ENCODE results near the gene TNRC18. TPM values are rescaled to one million over a fixed set of nuclear protein-coding genes. Genes with fewer than 3 reads are reported as not detected.

TNRC18 gene
- total and polyA plus RNA-seq, 2 of the 8 experiments (the other 6 are each of a cell fraction or from before 2014, with no cell fraction given), result 1.7 to 8.6 TPM

DNA sequence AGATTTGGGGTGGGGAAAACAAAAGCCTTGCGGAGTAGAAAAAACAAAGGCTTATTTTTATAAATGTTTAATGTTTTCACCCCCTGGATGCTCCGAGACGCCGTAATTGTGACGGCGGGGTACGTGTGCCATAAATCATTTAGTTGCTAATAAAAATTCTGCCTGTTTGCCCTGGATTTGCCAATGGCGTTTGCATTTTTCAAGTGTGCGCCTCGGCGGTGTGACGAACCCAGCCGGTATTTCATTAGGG is 2.5 kb upstream of the TNRC18 start:
- no peak overlapping the region for H2BK20ac ChIP-seq (ENCODE audit: low read length)
- peak overlapping the region; percentile 94 for H4K91ac ChIP-seq (replicated peaks; ENCODE audit: insufficient read length, low read length)
- 1% methylated on average over 13 of the region's 13 CpGs; no CpG with 5 or more reads in 1 of the 2 experiments for WGBS, 2 experiments (ENCODE audit: extremely low coverage in 1 of 2, insufficient coverage in 1 of 2, insufficient read length in 1 of 2, insufficient replicate concordance in 2 of 2, low coverage in 1 of 2, low lambda C conversion rate in 2 of 2, missing lambda C conversion rate in 1 of 2)
- H3K27ac ChIP-seq (ENCODE audit: low read depth, low read length), result no peak overlapping the region
- peaks cover 49% of the 10 kb centered on the region; the same call in 1 of the 2 replicates for H3K23me2 ChIP-seq (ENCODE audit: low read depth, low read length)
- peaks cover 3 to 5% of the 10 kb centered on the region in 2 experiments for H4K20me1 ChIP-seq (replicated peaks in 1 of 2; ENCODE audit: control insufficient read depth in 1 of 2, insufficient read depth in 2 of 2, low read length in 2 of 2)
- no peak overlapping the region for H3K23ac ChIP-seq (ENCODE audit: insufficient read length)
- H2BK12ac ChIP-seq (ENCODE audit: low read depth, low read length), result peak overlapping the region; percentile 87
- H3K4me2 ChIP-seq (ENCODE audit: insufficient read depth in 1 of 2, low read depth in 2 of 2, low read length in 2 of 2), result peak overlapping the region; percentile 93 to 99
- H3K4me1 ChIP-seq (replicated peaks in 1 of 4; ENCODE audit: control insufficient read depth in 3 of 4, insufficient read depth in 4 of 4, low read length in 3 of 4), result peaks cover 0 to 41% (median 19%) of the 10 kb centered on the region in 4 experiments; a peak in 6 of 7 replicates
- H3K27me3 ChIP-seq (replicated peaks in 1 of 4; ENCODE audit: control insufficient read depth in 3 of 4, extremely low read depth in 1 of 4, insufficient read depth in 3 of 4, low read length in 3 of 4), result peaks cover 30 to 77% (median 63%) of the 10 kb centered on the region in 4 experiments
- H2AK5ac ChIP-seq (ENCODE audit: low read depth, low read length), result no peak overlapping the region
- H3K14ac ChIP-seq (ENCODE audit: insufficient read length), result no peak overlapping the region
- peak overlapping the region; percentile 83 for H3K56ac ChIP-seq (replicated peaks; ENCODE audit: insufficient read length, low read depth, low read length)
- ChIA-PET CTCF (ENCODE audit: partially characterized antibody) (interaction anchor here (0.6 to 1.8 kb wide), 4 partner anchors 9 to 60 kb away, joined by 3 to 10 read pairs (median 4); no protein-coding TSS in a partner anchor), POLR2A (ENCODE audit: partially characterized antibody) (interaction anchor here (1.3 to 3.1 kb wide), 8 partner anchors 12 to 75 kb away, joined by 4 to 28 read pairs (median 6); no protein-coding TSS in a partner anchor)
- H2AFZ ChIP-seq (ENCODE audit: low read length), result no peak overlapping the region
- peaks cover 0 to 4% (median 0%) of the 10 kb centered on the region in 4 experiments; a peak in 1 of 8 replicates for H3K36me3 ChIP-seq (ENCODE audit: control insufficient read depth in 2 of 4, insufficient read depth in 4 of 4, low read length in 3 of 4)
- peak overlapping the region; percentile 26 for H4K5ac ChIP-seq (ENCODE audit: insufficient read length, low read depth, low read length)
- peak overlapping the region; percentile 98; the same call in 1 of the 2 replicates for H4K8ac ChIP-seq (ENCODE audit: extremely low read depth, insufficient read depth, low read length)
- no peaks in the 10 kb centered on the region; the same call in 1 of the 2 replicates for H3K79me1 ChIP-seq (ENCODE audit: low read depth, low read length)
- no peak overlapping the region for H2BK15ac ChIP-seq (ENCODE audit: low read length)
- H2BK5ac ChIP-seq (ENCODE audit: low read depth, low read length), result peak overlapping the region; percentile 83; the same call in 1 of the 2 replicates
- H3K4ac ChIP-seq (replicated peaks; ENCODE audit: insufficient read length, low read depth, low read length), result peak overlapping the region; percentile 94
- H3K4me3 ChIP-seq (ENCODE audit: extremely low read depth in 1 of 4, insufficient read depth in 2 of 4, low read depth in 3 of 4, low read length in 4 of 4), result peak overlapping the region; percentile 57 to 78 (median 68)
- peak overlapping the region; percentile 85 for H2BK120ac ChIP-seq (replicated peaks; ENCODE audit: low read depth, low read length)
- peak overlapping the region; percentile 36 for H3K18ac ChIP-seq (ENCODE audit: extremely low read depth, low read length)
- FAIRE-seq (no peak), DNase-seq (ENCODE audit: low read depth in 1 of 2, low spot score in 2 of 2) (no peak)
- no peaks in the 10 kb centered on the region for H3K79me2 ChIP-seq (ENCODE audit: control insufficient read depth in 1 of 2, insufficient read depth in 2 of 2, low read length in 2 of 2)
- no peaks in the 10 kb centered on the region for H3K9me3 ChIP-seq (ENCODE audit: insufficient read depth in 2 of 2, low read depth in 1 of 2, low read length in 1 of 2)
- peak overlapping the region; percentile 63 to 78 (median 68); a peak in 6 of 7 replicates for H3K9ac ChIP-seq (replicated peaks in 1 of 4; ENCODE audit: extremely low read depth in 1 of 4, low read depth in 3 of 4, low read length in 3 of 4)
- TF ChIP-seq, protein P1, sequence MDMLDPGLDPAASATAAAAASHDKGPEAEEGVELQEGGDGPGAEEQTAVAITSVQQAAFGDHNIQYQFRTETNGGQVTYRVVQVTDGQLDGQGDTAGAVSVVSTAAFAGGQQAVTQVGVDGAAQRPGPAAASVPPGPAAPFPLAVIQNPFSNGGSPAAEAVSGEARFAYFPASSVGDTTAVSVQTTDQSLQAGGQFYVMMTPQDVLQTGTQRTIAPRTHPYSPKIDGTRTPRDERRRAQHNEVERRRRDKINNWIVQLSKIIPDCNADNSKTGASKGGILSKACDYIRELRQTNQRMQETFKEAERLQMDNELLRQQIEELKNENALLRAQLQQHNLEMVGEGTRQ (IDR thresholded peaks at IDR 0.05; ENCODE audit: low read length), result no peak
- no peak for TF ChIP-seq PHF8 (conservative IDR thresholded peaks at IDR 0.05; ENCODE audit: low read depth, low read length)
- TF ChIP-seq KDM5A (IDR thresholded peaks at IDR 0.05; ENCODE audit: low read length), result no peak
- no peak for TF ChIP-seq BRCA1 (IDR thresholded peaks at IDR 0.05; ENCODE audit: low read depth, low read length)
- TF ChIP-seq POLR2AphosphoS5 (IDR thresholded peaks at IDR 0.05; ENCODE audit: low read depth, low read length), result no peak
- TF ChIP-seq GTF2F1 (IDR thresholded peaks at IDR 0.05; ENCODE audit: borderline replicate concordance, low read depth, low read length), result no peak
- no peak for TF ChIP-seq TBP (IDR thresholded peaks at IDR 0.05; ENCODE audit: low read depth, low read length)
- TF ChIP-seq CREB1 (IDR thresholded peaks at IDR 0.05), result no peak
- TF ChIP-seq HDAC2 (IDR thresholded peaks at IDR 0.05; ENCODE audit: borderline replicate concordance in 1 of 2, low read depth in 2 of 2, low read length in 2 of 2), result no peak
- no peak for TF ChIP-seq RNF2 (IDR thresholded peaks at IDR 0.05; ENCODE audit: borderline replicate concordance, low read depth, low read length, missing control alignments, poor library complexity, severe bottlenecking)
- TF ChIP-seq SIRT6 (IDR thresholded peaks at IDR 0.05; ENCODE audit: low read length), result no peak
- TF ChIP-seq RXRA (IDR thresholded peaks at IDR 0.05; ENCODE audit: insufficient read depth, low read depth, low read length), result no peak
- no peak for TF ChIP-seq SIX5 (IDR thresholded peaks at IDR 0.05; ENCODE audit: low read depth, low read length)
